Mesothelial cell of epicardium (in vitro differentiated cells): ENCODE measurements around the gene MRPL42. TPM values are rescaled to one million over a fixed set of nuclear protein-coding genes. Genes with fewer than 3 reads are reported as not detected.

Experiments used
- DNase-seq, 2 experiments: peaks; one replicate each; pipeline ENCODE4 v3.0.0; 2021; ENCODE audit warnings: low spot score in 2 of 2; ENCODE audit not compliant: unreplicated experiment in 2 of 2
- H3K27ac Mint-ChIP-seq: 2 replicates; pipeline ENCODE4 v1.8.0; 2021; ENCODE audit warnings: mixed read lengths
- H3K27me3 Mint-ChIP-seq: 2 replicates; pipeline ENCODE4 v1.8.0; 2021; ENCODE audit warnings: low read depth, mixed read lengths
- H3K36me3 Mint-ChIP-seq: 2 replicates; pipeline ENCODE4 v1.8.0; 2021; ENCODE audit warnings: mixed read lengths
- H3K4me1 Mint-ChIP-seq: 2 replicates; pipeline ENCODE4 v1.8.0; 2021; ENCODE audit warnings: mixed read lengths
- H3K4me3 Mint-ChIP-seq: 2 replicates; pipeline ENCODE4 v1.8.0; 2021; ENCODE audit warnings: mild to moderate bottlenecking, moderate library complexity, mixed read lengths
- H3K9me3 Mint-ChIP-seq: 2 replicates; pipeline ENCODE4 v1.8.0; 2021; ENCODE audit warnings: mixed read lengths
- CTCF ChIP-seq: fragments of 200-600 bp; sonication (generic); IDR thresholded peaks from one replicate; pipeline ENCODE4 v1.5.0; 2021; ENCODE audit warnings: antibody characterized with exemption; ENCODE audit not compliant: unreplicated experiment
- total RNA-seq: library from RNA; stranded (reverse); gene quantifications from 3 replicates; pipeline ENCODE4 v1.2.1, GENCODE V29; 2021

The MRPL42 gene
- total RNA-seq, 1 donor from 2014 or later = 57.6 TPM

DNA sequence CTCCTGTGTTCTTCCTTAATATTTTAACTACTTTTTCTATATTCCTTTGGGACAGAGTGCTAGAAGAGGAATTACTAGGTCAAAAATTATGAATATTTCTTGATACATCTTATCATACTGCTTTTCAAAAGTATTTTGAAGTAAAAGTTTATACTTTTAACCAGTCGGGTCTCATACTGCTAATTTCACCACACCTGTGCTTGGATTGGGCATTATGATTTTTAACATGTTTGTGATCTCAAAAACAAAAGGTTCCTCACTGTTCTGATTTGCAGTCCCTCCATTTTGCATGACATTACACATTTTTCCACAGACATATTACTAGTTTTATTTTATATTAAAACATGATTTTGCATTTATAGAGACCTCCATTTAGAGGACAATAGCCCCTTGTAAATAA lies 32.9 kb downstream of the MRPL42 start:
- no peak overlapping the region for H3K27ac Mint-ChIP-seq
- no peak overlapping the region for H3K4me3 Mint-ChIP-seq
- DNase-seq = no peak
- H3K36me3 Mint-ChIP-seq = peaks cover 23% of the 10 kb centered on the region
- no peak for TF ChIP-seq CTCF
- H3K4me1 Mint-ChIP-seq = peaks cover 5% of the 10 kb centered on the region
- no peaks in the 10 kb centered on the region for H3K9me3 Mint-ChIP-seq
- H3K27me3 Mint-ChIP-seq = no peaks in the 10 kb centered on the region

- Mint-ChIP-seq H3K36me3 (peaks cover 19% of the 10 kb centered on the region), H3K27ac (no peak overlapping the region), H3K9me3 (no peaks in the 10 kb centered on the region), H3K4me3 (no peak overlapping the region), H3K4me1 (peaks cover 5% of the 10 kb centered on the region), H3K27me3 (no peaks in the 10 kb centered on the region)
- no peak for TF ChIP-seq CTCF
- no peak for DNase-seq
Observed at GRCh38 chr12:93500667-93501066, 33.4 kb downstream of the MRPL42 start.

- Mint-ChIP-seq H3K4me3 (no peak overlapping the region), H3K27ac (no peak overlapping the region), H3K36me3 (peaks cover 6% of the 10 kb centered on the region), H3K4me1 (peaks cover 5% of the 10 kb centered on the region), H3K9me3 (no peaks in the 10 kb centered on the region), H3K27me3 (no peaks in the 10 kb centered on the region)
- peak; percentile 78 for TF ChIP-seq CTCF
- DNase-seq = peak in 1 of 2 experiments; percentile 52
Observed at GRCh38 chr12:93502802-93503623, 35.7 kb downstream of the MRPL42 start.

- no peak for DNase-seq
- peaks cover 9% of the 10 kb centered on the region for H3K36me3 Mint-ChIP-seq
- H3K4me1 Mint-ChIP-seq = peaks cover 4% of the 10 kb centered on the region
- no peak overlapping the region for H3K27ac Mint-ChIP-seq
- H3K27me3 Mint-ChIP-seq = no peaks in the 10 kb centered on the region
- no peaks in the 10 kb centered on the region for H3K9me3 Mint-ChIP-seq
- TF ChIP-seq CTCF = no peak
- H3K4me3 Mint-ChIP-seq = no peak overlapping the region
Observed at GRCh38 chr12:93507165-93507564, 39.9 kb downstream of the MRPL42 start.

DNA sequence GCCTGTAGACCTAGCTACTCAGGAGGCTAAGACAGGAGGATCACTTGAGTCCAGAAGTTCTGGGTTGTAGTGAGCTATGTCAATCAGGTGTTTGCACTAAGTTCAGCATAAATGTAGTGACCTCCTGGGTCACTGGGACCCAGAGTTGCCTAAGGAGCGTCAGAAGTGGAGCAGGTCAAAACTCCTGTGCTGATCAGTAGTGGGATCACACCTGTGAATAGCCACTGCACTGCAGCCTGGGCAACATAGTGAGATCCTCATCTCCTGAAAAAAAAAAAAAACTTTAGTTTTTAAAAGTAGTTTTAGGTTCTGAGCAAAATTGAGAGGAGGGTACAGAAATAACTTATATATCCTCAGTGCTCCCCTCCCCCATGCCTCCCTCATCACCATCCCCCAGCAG lies 42.2 kb downstream of the MRPL42 start:
- no peak for DNase-seq
- Mint-ChIP-seq H3K4me3 (no peak overlapping the region), H3K27ac (no peak overlapping the region), H3K4me1 (peaks cover 2% of the 10 kb centered on the region), H3K36me3 (peaks cover 5% of the 10 kb centered on the region), H3K27me3 (no peaks in the 10 kb centered on the region), H3K9me3 (no peaks in the 10 kb centered on the region)
- TF ChIP-seq CTCF = no peak
